Endothelial cell of umbilical vein (primary cell): ENCODE results near the gene BSG. TPM values are rescaled to one million over a fixed set of nuclear protein-coding genes. Genes with fewer than 3 reads are reported as not detected.

Experiments
- BruUV-seq: library from RNA; stranded (reverse); fragments of 400-500 nt; replicated peaks from 2 replicates; lab custom pipeline; 2021; lab: Mats Ljungman, UMichigan
- CTCF ChIA-PET: fragments of 300-600, 350-600 bp; sonication (Branson Sonifier 250); formaldehyde crosslinking; loops from one replicate; lab custom pipeline; 2021; ENCODE audit warnings: antibody characterized with exemption, inconsistent platforms; lab: Charles Lee
- POLR2A ChIA-PET: fragments of 300-600, 350-600 bp; sonication (Branson Sonifier 250); formaldehyde crosslinking; loops from one replicate; lab custom pipeline; 2021; ENCODE audit warnings: antibody characterized with exemption, inconsistent platforms; lab: Charles Lee
- DNase-seq: peaks from one replicate; pipeline ENCODE4 v3.0.0-alpha.2; 2011; ENCODE audit warnings: low read depth, low spot score
- FAIRE-seq: peaks from 2 replicates; lab custom pipeline; 2011; peaks lifted over from hg19 to GRCh38; lab: Jason Lieb, UNC
- H2AFZ ChIP-seq: 2 replicates; pipeline ENCODE4 v1.6.0; 2012; ENCODE audit warnings: low read depth, low read length, control low read depth, inconsistent platforms
- H3K27ac ChIP-seq: 2 replicates; pipeline ENCODE4 v1.5.1; 2011; ENCODE audit warnings: low read depth, mild to moderate bottlenecking, control low read depth, low read length, moderate library complexity; ENCODE audit not compliant: insufficient read depth
- H3K27me3 ChIP-seq, 2 experiments: 2 replicates each; pipeline versions ENCODE4 v1.6.0 to v1.6.1; 2011; ENCODE audit warnings: low read length in 2 of 2, mixed read lengths in 1 of 2; ENCODE audit not compliant: control insufficient read depth in 2 of 2, insufficient read depth in 2 of 2
- H3K36me3 ChIP-seq, 2 experiments: 2 replicates in 1 of 2; 3 replicates in 1 of 2; pipeline ENCODE4 v1.5.1; 2011; ENCODE audit warnings: low read length in 2 of 2, mild to moderate bottlenecking in 1 of 2, moderate library complexity in 1 of 2; ENCODE audit not compliant: control insufficient read depth in 2 of 2, insufficient read depth in 2 of 2; ENCODE audit errors: extremely low read depth in 1 of 2
- H3K4me1 ChIP-seq: 3 replicates; pipeline ENCODE4 v1.5.1; 2011; ENCODE audit warnings: mild to moderate bottlenecking, low read length; ENCODE audit not compliant: control insufficient read depth, insufficient read depth; ENCODE audit errors: extremely low read depth
- H3K4me2 ChIP-seq: 2 replicates; pipeline ENCODE4 v1.6.1; 2011; ENCODE audit warnings: low read length, control low read depth, mixed read lengths; ENCODE audit not compliant: insufficient read depth
- H3K4me3 ChIP-seq, 3 experiments: fragments of 200-600 bp in 1 of 3; sonication (generic), shearing (Covaris generic) in 1 of 3; replicated peaks in 1 of 3; 2 replicates each; pipeline ENCODE4 v1.5.1; 2011 to 2016; ENCODE audit warnings: control low read depth in 3 of 3, low read length in 3 of 3, mild to moderate bottlenecking in 2 of 3, inconsistent platforms in 1 of 3, low read depth in 1 of 3, moderate library complexity in 1 of 3; ENCODE audit not compliant: insufficient read depth in 1 of 3
- H3K79me2 ChIP-seq: 2 replicates; pipeline ENCODE4 v1.6.0; 2012; ENCODE audit warnings: low read length, inconsistent platforms; ENCODE audit not compliant: control insufficient read depth, insufficient read depth
- H3K9ac ChIP-seq: replicated peaks from 2 replicates; pipeline ENCODE3; 2011; ENCODE audit warnings: low read length, control low read depth; ENCODE audit not compliant: insufficient read depth; ENCODE audit errors: extremely low read depth
- H3K9me1 ChIP-seq: replicated peaks from 3 replicates; pipeline ENCODE4 v1.6.0; 2011; ENCODE audit warnings: mild to moderate bottlenecking, low read length; ENCODE audit not compliant: control insufficient read depth, insufficient read depth; ENCODE audit errors: extremely low read depth
- H3K9me3 ChIP-seq: replicated peaks from 2 replicates; pipeline ENCODE4 v1.5.1; 2012; ENCODE audit warnings: low read length, inconsistent platforms; ENCODE audit not compliant: control insufficient read depth, insufficient read depth
- H4K20me1 ChIP-seq: replicated peaks from 2 replicates; pipeline ENCODE3; 2011; ENCODE audit warnings: mild to moderate bottlenecking, low read length; ENCODE audit not compliant: control insufficient read depth, insufficient read depth; ENCODE audit errors: extremely low read depth
- EZH2 ChIP-seq: IDR thresholded peaks from 2 replicates; pipeline ENCODE4 v1.6.1; 2012; ENCODE audit warnings: borderline replicate concordance, low read depth, mild to moderate bottlenecking, moderate library complexity, low read length, inconsistent platforms; ENCODE audit not compliant: severe bottlenecking
- FOS ChIP-seq: IDR thresholded peaks from 2 replicates; pipeline ENCODE4 v1.6.1; 2011; ENCODE audit warnings: mild to moderate bottlenecking, low read length, moderate library complexity, borderline replicate concordance; ENCODE audit not compliant: insufficient read depth
- GATA2 ChIP-seq: IDR thresholded peaks from 2 replicates; pipeline ENCODE4 v1.7.0; 2011; ENCODE audit warnings: low read depth, mild to moderate bottlenecking, moderate library complexity, mixed read lengths, low read length; ENCODE audit not compliant: insufficient read length, insufficient read depth
- JUN ChIP-seq: IDR thresholded peaks from 2 replicates; pipeline ENCODE4 v1.6.1; 2011; ENCODE audit warnings: borderline replicate concordance, low read depth; ENCODE audit not compliant: insufficient read length, insufficient read depth
- MYC ChIP-seq: IDR thresholded peaks from one replicate; pipeline ENCODE4 v1.6.1; 2011; ENCODE audit warnings: mild to moderate bottlenecking, low read depth, low read length
- POLR2A ChIP-seq: IDR thresholded peaks from 2 replicates; pipeline ENCODE4 v1.6.1; 2012; ENCODE audit warnings: low read depth, mild to moderate bottlenecking, control low read depth, low read length
- POLR2AphosphoS5 ChIP-seq: IDR thresholded peaks from 2 replicates; pipeline ENCODE4 v1.6.1; 2012; ENCODE audit warnings: low read depth, mild to moderate bottlenecking, control low read depth, low read length, moderate library complexity; ENCODE audit not compliant: insufficient read depth
- dilution Hi-C: fragments of 300-500 bp; cut with MboI; formaldehyde crosslinking; loops from one replicate; pipeline ENCODE4 v1.15.0; 2019; ENCODE audit warnings: low sequenced_read_pairs; ENCODE audit not compliant: extremely low pct_ligation_motif_present
- intact Hi-C: fragments of 100-400 bp; cut with micrococcal nuclease; formaldehyde crosslinking; loops from one replicate; pipeline ENCODE4 v1.10.0; 2022
- polyA plus RNA-seq, 4 experiments: library from polyadenylated mRNA; depleted of rRNA in 3 of 4; stranded (reverse) in 3 of 4; unstranded in 1 of 4; fragments of >200 nt; gene quantifications; 2 replicates each; pipeline versions ENCODE4 v1.2.1 to v1.2.3, GENCODE V29; 2011 to 2012; ENCODE audit warnings: missing spikeins in 1 of 4
- total RNA-seq: library from RNA; stranded (reverse); gene quantifications from 2 replicates; pipeline ENCODE4 v1.2.3, GENCODE V29; 2021
- TF ChIP-seq, protein P1 (sequence below), 2 donors: IDR thresholded peaks; 1 replicate in 1 of 2; 2 replicates in 1 of 2; pipeline ENCODE4 v1.5.1; 2011; ENCODE audit warnings: low read length in 2 of 2, mild to moderate bottlenecking in 2 of 2, moderate library complexity in 2 of 2, control low read depth in 1 of 2, inconsistent platforms in 1 of 2, low read depth in 1 of 2; ENCODE audit not compliant: insufficient read depth in 1 of 2; ENCODE audit errors: extremely low read depth in 1 of 2
- TF ChIP-seq, protein P2 (sequence below): IDR thresholded peaks from 2 replicates; pipeline ENCODE4 v1.6.1; 2011; ENCODE audit not compliant: insufficient read depth, insufficient read length

BSG gene
- total and polyA plus RNA-seq, 2 donors (not counting 3 experiments of a cell fraction or from before 2014, with no cell fraction given) = 485 to 661 TPM

DNA sequence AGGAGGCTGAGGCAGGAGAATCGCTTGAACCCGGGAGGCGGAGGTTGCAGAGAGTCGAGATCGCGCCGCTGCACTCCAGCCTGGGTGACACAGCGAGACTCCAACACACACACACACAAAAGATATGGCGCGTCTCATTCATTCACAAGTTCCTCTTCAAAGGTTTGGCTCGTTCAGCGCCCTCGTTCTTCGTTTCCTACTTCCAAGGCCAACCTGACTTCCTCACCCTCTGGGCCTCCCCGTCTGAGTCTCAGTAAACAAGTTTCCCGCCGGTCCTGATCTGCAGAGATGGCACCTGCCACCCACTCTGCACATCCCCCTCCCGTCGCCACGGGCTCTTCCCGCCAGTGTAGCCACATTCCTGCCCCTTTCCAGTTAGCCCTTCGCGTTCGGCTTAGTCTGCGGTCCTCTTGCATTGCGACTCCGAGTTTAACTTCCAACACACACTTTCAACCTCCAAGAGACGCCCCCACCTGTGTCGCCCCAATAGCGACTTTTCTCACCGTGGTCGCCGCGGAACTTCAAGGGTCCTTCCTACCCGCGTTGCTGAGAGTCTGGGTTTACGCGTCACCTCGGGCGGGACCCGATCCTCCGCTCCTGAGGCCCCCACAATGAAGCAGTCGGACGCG, 1.3 kb upstream of the BSG start:
- Histone ChIP-seq H3K4me1 (peaks cover 22% of the 10 kb centered on the region), H3K4me3 (peak overlapping the region; percentile 35 to 68 (median 39)), H3K27ac (peak overlapping the region; percentile 47), H3K27me3 (no peaks in the 10 kb centered on the region), H3K9me3 (no peaks in the 10 kb centered on the region), H3K9ac (peak overlapping the region; percentile 54), H3K36me3 (no peaks in the 10 kb centered on the region), H4K20me1 (peaks cover 2% of the 10 kb centered on the region), H3K9me1 (no peaks in the 10 kb centered on the region), H3K79me2 (peaks cover 33% of the 10 kb centered on the region), H2AFZ (peak overlapping the region; percentile 77), H3K4me2 (peak overlapping the region; percentile 87)
- no peak for FAIRE-seq
- intact Hi-C loops (no loop called here), dilution Hi-C loops (no loop called here)
- ChIA-PET POLR2A (no interaction called here), CTCF (interaction anchor here (0.8 to 1.9 kb wide), 2 partner anchors 13 to 60 kb away, joined by 5 to 7 read pairs; no protein-coding TSS in a partner anchor)
- peak; percentile 45 for DNase-seq
- no TSS peak for BruUV-seq
- no peak for TF ChIP-seq FOS
- TF ChIP-seq POLR2A = no peak
- TF ChIP-seq, protein P1, sequence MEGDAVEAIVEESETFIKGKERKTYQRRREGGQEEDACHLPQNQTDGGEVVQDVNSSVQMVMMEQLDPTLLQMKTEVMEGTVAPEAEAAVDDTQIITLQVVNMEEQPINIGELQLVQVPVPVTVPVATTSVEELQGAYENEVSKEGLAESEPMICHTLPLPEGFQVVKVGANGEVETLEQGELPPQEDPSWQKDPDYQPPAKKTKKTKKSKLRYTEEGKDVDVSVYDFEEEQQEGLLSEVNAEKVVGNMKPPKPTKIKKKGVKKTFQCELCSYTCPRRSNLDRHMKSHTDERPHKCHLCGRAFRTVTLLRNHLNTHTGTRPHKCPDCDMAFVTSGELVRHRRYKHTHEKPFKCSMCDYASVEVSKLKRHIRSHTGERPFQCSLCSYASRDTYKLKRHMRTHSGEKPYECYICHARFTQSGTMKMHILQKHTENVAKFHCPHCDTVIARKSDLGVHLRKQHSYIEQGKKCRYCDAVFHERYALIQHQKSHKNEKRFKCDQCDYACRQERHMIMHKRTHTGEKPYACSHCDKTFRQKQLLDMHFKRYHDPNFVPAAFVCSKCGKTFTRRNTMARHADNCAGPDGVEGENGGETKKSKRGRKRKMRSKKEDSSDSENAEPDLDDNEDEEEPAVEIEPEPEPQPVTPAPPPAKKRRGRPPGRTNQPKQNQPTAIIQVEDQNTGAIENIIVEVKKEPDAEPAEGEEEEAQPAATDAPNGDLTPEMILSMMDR (IDR thresholded peaks at IDR 0.05; ENCODE audit: extremely low read depth in 1 of 2, insufficient read depth in 1 of 2, low read depth in 1 of 2, low read length in 2 of 2) = no peak
- TF ChIP-seq, protein P2, sequence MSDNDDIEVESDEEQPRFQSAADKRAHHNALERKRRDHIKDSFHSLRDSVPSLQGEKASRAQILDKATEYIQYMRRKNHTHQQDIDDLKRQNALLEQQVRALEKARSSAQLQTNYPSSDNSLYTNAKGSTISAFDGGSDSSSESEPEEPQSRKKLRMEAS = no peak
- TF ChIP-seq JUN = no peak
- TF ChIP-seq POLR2AphosphoS5 = no peak
- no peak for TF ChIP-seq EZH2
- no peak for TF ChIP-seq MYC
- no peak for TF ChIP-seq GATA2
